GM23248 (cell line): Measurements from ENCODE around the gene CLCNKA. TPM values are rescaled to one million over a fixed set of nuclear protein-coding genes. Genes with fewer than 3 reads are reported as not detected.
A peak's percentile ranks its signal among the peaks of the same experiment; 100 is the strongest.

ENCODE experiments used
- DNase-seq: peaks from one replicate; pipeline ENCODE4 v3.0.0-alpha.2; 2015
- H2AFZ ChIP-seq: fragments of 200-600 bp; sonication (generic); 2 replicates; pipeline ENCODE4 v1.6.1; 2016; ENCODE audit warnings: antibody characterized with exemption
- H3F3A ChIP-seq: fragments of 200-600 bp; sonication (generic); 2 replicates; pipeline ENCODE4 v1.6.1; 2016; ENCODE audit warnings: mild to moderate bottlenecking, antibody characterized with exemption, mixed run types; ENCODE audit not compliant: insufficient read depth
- H3K27ac ChIP-seq: fragments of 200-600 bp; sonication (generic); 2 replicates; pipeline ENCODE4 v1.5.1; 2016; ENCODE audit warnings: mild to moderate bottlenecking
- H3K27me3 ChIP-seq: fragments of 200-600 bp; sonication (generic); replicated peaks from 2 replicates; pipeline ENCODE4 v1.6.1; 2016; ENCODE audit warnings: mild to moderate bottlenecking; ENCODE audit not compliant: insufficient read depth
- H3K36me3 ChIP-seq: fragments of 200-600 bp; sonication (generic); 2 replicates; pipeline ENCODE4 v1.6.1; 2016; ENCODE audit warnings: low read depth, mild to moderate bottlenecking
- H3K4me1 ChIP-seq: fragments of 200-600 bp; sonication (generic); 2 replicates; pipeline ENCODE4 v1.6.1; 2016; ENCODE audit warnings: mild to moderate bottlenecking; ENCODE audit not compliant: insufficient read depth
- H3K4me2 ChIP-seq: fragments of 200-600 bp; sonication (generic); one replicate; pipeline ENCODE4 v1.6.1; 2016; ENCODE audit warnings: mild to moderate bottlenecking; ENCODE audit not compliant: unreplicated experiment
- H3K4me3 ChIP-seq: fragments of 200-600 bp; sonication (generic); 2 replicates; pipeline ENCODE4 v1.5.1; 2016; ENCODE audit warnings: mild to moderate bottlenecking
- H3K79me2 ChIP-seq: fragments of 200-600 bp; sonication (generic); 2 replicates; pipeline ENCODE4 v1.6.1; 2016; ENCODE audit warnings: mild to moderate bottlenecking; ENCODE audit not compliant: insufficient read depth
- H3K9ac ChIP-seq: fragments of 200-600 bp; sonication (generic); 2 replicates; pipeline ENCODE4 v1.6.1; 2016; ENCODE audit warnings: mild to moderate bottlenecking
- H3K9me2 ChIP-seq: fragments of 200-600 bp; sonication (generic); 2 replicates; pipeline ENCODE4 v1.6.1; 2016; ENCODE audit warnings: mixed run types, mild to moderate bottlenecking, moderate library complexity; ENCODE audit not compliant: insufficient read depth
- H3K9me3 ChIP-seq: fragments of 200-600 bp; sonication (generic); one replicate; pipeline ENCODE4 v1.6.1; 2017; ENCODE audit warnings: low read depth
- H4K20me1 ChIP-seq: fragments of 200-600 bp; sonication (generic); 2 replicates; pipeline ENCODE4 v1.6.0; 2016; ENCODE audit not compliant: insufficient read depth
- EZH2 ChIP-seq: fragments of 200-600 bp; sonication (generic); IDR thresholded peaks from 2 replicates; pipeline ENCODE4 v1.6.1; 2018; ENCODE audit warnings: antibody characterized with exemption, mild to moderate bottlenecking; ENCODE audit not compliant: insufficient read depth, poor library complexity, severe bottlenecking
- EZH2phosphoT487 ChIP-seq: fragments of 200-600 bp; sonication (generic); IDR thresholded peaks from 2 replicates; pipeline ENCODE4 v1.6.1; 2018; ENCODE audit warnings: antibody characterized with exemption, moderate library complexity, mild to moderate bottlenecking, low read depth; ENCODE audit not compliant: insufficient read depth
- WGBS, 2 experiments: methylation state at CpG; one replicate each; pipeline ENCODE4 v1.1.6; 2015 to 2017; ENCODE audit warnings: low lambda C conversion rate in 2 of 2, low coverage in 1 of 2; ENCODE audit errors: missing lambda C conversion rate in 2 of 2; 5-methylcytosine and 5-hydroxymethylcytosine counted together
- in situ Hi-C: fragments of 300-500 bp; cut with MboI; formaldehyde crosslinking; loops from 2 replicates; pipeline ENCODE4 v1.15.0; 2020
- polyA plus RNA-seq: library from polyadenylated mRNA; unstranded; fragments of >200 nt; fragmentation: Nextera tagmentation; extraction: Ambion mirVana; gene quantifications from 2 replicates; pipeline ENCODE4 v1.2.1, GENCODE V29; 2016
- total RNA-seq: library from RNA; depleted of rRNA; stranded (reverse); fragments of >200 nt; shearing (Covaris generic); gene quantifications from 2 replicates; pipeline ENCODE4 v1.2.3, GENCODE V29; 2014

CLCNKA gene
- total and polyA plus RNA-seq, 2 experiments from 2014 or later, result not detected

DNA sequence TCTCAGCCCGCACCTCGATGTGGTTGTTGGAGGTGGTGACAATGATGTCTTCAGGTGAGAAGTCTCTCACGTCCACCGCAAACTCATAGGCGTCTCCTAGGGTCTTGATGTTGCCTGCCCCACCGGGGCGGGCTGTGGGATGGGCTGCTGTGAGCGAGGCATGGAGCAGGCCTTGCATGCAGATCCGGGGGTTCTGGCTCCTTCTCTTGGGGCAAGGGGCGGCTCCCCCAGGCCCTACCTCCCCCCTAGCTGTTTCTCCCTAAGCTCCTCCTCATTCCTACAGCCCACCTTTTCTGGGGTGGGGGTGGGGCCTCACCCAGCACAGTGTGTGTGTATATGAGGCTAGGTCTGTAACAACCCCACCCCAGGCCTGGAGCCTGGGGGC is 4.8 kb upstream of the CLCNKA start:
- in situ Hi-C loops, result no loop called here
- WGBS, 2 experiments, result 82 to 94% methylated on average over 5 to 10 of the region's 10 CpGs
- no peak for DNase-seq
- H3K4me1 ChIP-seq, result peaks cover 58% of the 10 kb centered on the region
- H4K20me1 ChIP-seq, result no peaks in the 10 kb centered on the region
- no peaks in the 10 kb centered on the region for H3K9me3 ChIP-seq
- H3K27ac ChIP-seq, result peak overlapping the region; percentile 82
- TF ChIP-seq EZH2phosphoT487, result no peak
- no peak for TF ChIP-seq EZH2
- no peaks in the 10 kb centered on the region for H3K9me2 ChIP-seq
- peaks cover 17% of the 10 kb centered on the region for H3F3A ChIP-seq
- H3K4me3 ChIP-seq, result peak overlapping the region; percentile 52
- no peak overlapping the region; the same call in 1 of the 2 replicates for H2AFZ ChIP-seq
- H3K9ac ChIP-seq, result peak overlapping the region; percentile 79
- no peaks in the 10 kb centered on the region for H3K27me3 ChIP-seq
- no peaks in the 10 kb centered on the region for H3K79me2 ChIP-seq
- H3K36me3 ChIP-seq, result no peaks in the 10 kb centered on the region
- H3K4me2 ChIP-seq, result peak overlapping the region; percentile 64

DNA sequence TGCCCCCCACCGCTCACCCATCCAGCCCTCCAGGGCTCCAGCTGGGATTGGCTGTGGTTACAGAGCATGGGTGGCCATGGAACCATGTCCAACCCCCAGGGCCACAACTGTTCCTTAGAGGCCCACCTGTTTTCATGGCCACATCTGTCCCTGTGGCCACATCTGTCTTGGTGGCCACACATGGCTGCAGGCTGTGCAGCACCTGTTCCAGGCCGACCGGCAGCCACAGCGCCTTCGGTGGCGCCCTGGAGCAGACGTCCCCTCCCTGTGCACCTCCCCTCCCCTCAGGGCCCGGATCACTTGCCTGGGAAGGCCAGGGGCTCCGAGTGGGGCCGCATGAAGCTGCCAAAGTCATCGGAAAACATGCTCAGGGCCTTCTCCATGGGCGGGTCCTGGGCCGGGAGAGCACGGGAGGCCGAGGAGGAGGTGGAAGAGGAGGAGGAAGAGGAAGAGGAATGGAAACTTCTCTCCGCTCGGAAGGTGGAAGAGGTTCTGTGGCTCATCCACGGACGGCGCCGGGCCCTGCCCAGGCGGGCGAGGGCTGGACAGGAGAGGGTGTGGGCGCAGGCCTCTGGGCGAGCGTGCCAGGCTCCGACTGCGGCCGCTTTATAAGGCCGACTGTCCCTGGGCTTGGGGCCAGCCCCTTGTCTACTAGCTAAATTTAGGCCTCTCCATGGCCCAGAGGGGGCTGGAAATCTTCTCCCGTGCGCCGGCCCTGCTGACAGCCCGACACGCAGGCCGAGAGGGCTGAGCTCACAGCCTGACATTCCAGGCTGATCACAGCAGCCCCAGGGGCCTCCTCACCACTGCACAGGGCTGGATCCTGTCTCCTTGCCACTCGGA is 4.2 kb upstream of the CLCNKA start, which contains the start of gene HSPB7:
HSPB7 (minus strand) TSS at position 583 of the 843 bp plus-strand sequence; CDS start at position 503, 80 bp downstream.
- Histone ChIP-seq H3K4me3 (peak within 1 kb of the TSS; percentile 52), H2AFZ (peak within 1 kb of the TSS; percentile 83), H3K36me3 (no peaks in the 10 kb centered on the region), H3K4me1 (peaks cover 55% of the 10 kb centered on the region), H3F3A (peaks cover 12% of the 10 kb centered on the region), H3K9me3 (no peaks in the 10 kb centered on the region), H4K20me1 (no peaks in the 10 kb centered on the region), H3K4me2 (peak within 1 kb of the TSS; percentile 64), H3K9ac (peak within 1 kb of the TSS; percentile 79), H3K27me3 (no peaks in the 10 kb centered on the region), H3K79me2 (no peaks in the 10 kb centered on the region), H3K9me2 (no peaks in the 10 kb centered on the region), H3K27ac (peak within 1 kb of the TSS; percentile 82)
- WGBS, 2 experiments, result 7 to 8% methylated on average over 35 to 37 of the region's 37 CpGs
- TF ChIP-seq EZH2 (no peak), EZH2phosphoT487 (no peak)
- DNase-seq, result peak; percentile 93
- in situ Hi-C loops, result no loop called here

DNA sequence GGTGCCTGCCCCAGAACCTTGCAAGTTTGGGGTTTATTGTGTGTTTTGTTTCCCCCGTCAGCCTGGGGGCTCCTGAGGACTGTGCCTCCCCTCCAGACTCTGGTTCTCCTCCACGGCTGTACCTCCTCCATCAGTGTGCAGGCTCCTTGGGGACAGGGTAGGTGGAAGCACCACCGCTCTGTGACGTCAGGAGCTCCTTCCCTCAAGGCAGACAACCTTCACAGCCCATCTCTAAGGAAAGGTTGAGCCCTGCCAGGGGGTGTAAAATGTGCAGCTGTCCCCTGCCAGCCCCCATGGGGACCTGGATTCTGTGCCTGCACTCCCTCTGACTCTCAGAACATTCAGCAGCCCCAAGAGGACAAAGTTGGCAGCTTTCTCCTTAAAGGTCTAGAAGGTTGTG is 3.5 kb upstream of the CLCNKA start:
- Histone ChIP-seq H3K27me3 (no peaks in the 10 kb centered on the region), H3K4me2 (peak overlapping the region; percentile 64), H2AFZ (peak overlapping the region; percentile 83), H3K4me1 (peaks cover 48% of the 10 kb centered on the region), H3K79me2 (no peaks in the 10 kb centered on the region), H3F3A (peaks cover 12% of the 10 kb centered on the region), H3K9me2 (no peaks in the 10 kb centered on the region), H3K9me3 (no peaks in the 10 kb centered on the region), H3K27ac (peak overlapping the region; percentile 82), H3K4me3 (peak overlapping the region; percentile 30; the same call in 1 of the 2 replicates), H4K20me1 (no peaks in the 10 kb centered on the region), H3K9ac (peak overlapping the region; percentile 79), H3K36me3 (no peaks in the 10 kb centered on the region)
- peak; percentile 34 for DNase-seq
- 31 to 49% methylated on average over 4 of the region's 4 CpGs for WGBS, 2 experiments
- no peak for TF ChIP-seq EZH2phosphoT487
- TF ChIP-seq EZH2, result no peak
- in situ Hi-C loops, result no loop called here

DNA sequence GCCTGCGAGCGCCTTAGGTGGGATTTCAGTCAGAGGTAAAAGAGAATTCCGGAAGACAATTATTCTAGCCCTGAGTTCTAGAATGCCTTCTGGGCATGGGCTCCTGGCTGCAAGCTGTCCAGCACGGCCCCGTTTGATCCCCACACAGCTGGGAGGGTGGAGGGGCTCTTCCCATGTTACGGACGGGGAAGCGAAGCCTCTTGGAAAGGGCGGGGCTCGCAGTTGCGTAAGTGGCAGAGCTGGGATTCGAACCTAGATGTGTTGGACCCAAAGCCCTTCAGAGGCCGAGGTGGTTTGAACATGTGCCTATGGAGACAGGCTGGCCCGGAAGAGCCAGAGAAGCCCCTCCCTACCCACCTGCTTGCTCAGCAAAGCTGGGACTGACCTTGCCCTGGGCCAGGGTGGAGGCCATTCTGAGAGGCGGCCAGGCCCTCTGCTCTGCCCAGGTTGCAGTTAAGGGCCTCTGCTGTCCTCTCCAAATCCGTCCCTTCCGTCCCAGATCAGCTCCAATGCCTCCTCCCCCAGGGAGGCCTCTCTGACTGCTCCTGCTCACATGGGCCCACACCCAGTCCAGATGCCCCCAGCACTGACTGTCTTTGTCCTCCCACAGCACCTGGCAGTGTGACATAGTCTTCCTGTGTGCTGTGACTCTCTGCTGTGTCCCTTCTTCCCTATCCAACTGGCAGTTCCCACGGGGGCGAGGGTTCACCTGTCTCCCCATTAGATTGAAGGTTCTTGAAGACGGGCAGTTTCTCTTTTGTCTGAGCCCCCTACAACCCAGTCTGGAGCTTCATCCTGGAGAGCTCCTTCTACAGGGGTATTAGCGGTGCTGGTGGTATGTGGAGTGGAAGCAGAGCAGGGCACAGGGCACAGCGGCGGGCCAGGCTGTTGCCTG is 2.8 kb upstream of the CLCNKA start:
- H2AFZ ChIP-seq, result peak overlapping the region; percentile 83; the same call in 1 of the 2 replicates
- no peaks in the 10 kb centered on the region for H3K9me2 ChIP-seq
- peaks cover 12% of the 10 kb centered on the region for H3F3A ChIP-seq
- in situ Hi-C loops, result no loop called here
- H3K4me3 ChIP-seq, result no peak overlapping the region
- H3K79me2 ChIP-seq, result no peaks in the 10 kb centered on the region
- peak overlapping the region; percentile 82 for H3K27ac ChIP-seq
- WGBS, 2 experiments, result 71 to 75% methylated on average over 23 of the region's 23 CpGs
- H3K9me3 ChIP-seq, result no peaks in the 10 kb centered on the region
- H3K9ac ChIP-seq, result peak overlapping the region; percentile 79
- peak overlapping the region; percentile 64 for H3K4me2 ChIP-seq
- H3K36me3 ChIP-seq, result no peaks in the 10 kb centered on the region
- no peaks in the 10 kb centered on the region for H4K20me1 ChIP-seq
- peak; percentile 21 for DNase-seq
- H3K4me1 ChIP-seq, result peaks cover 43% of the 10 kb centered on the region
- TF ChIP-seq EZH2 (no peak), EZH2phosphoT487 (no peak)
- no peaks in the 10 kb centered on the region for H3K27me3 ChIP-seq
